Neural cell (in vitro differentiated cells): ENCODE results near the gene RNPEP.

Experiments
- EP300 ChIP-seq: fragments of 450-650 bp; conservative IDR thresholded peaks from 2 replicates; pipeline ENCODE4 v1.6.1; 2014; ENCODE audit warnings: antibody characterized with exemption, mild to moderate bottlenecking, moderate library complexity; ENCODE audit not compliant: poor library complexity, severe bottlenecking
- EZH2 ChIP-seq: fragments of 200-600, 300-800 bp; shearing (Covaris generic), sonication (generic); IDR thresholded peaks from 2 replicates; pipeline ENCODE4 v1.6.1; 2014; ENCODE audit warnings: antibody characterized with exemption, low read length, borderline replicate concordance, mild to moderate bottlenecking; ENCODE audit not compliant: insufficient read depth, poor library complexity, severe bottlenecking
- MXI1 ChIP-seq: fragments of 450-650 bp; conservative IDR thresholded peaks from 2 replicates; pipeline ENCODE4 v1.6.1; 2014; ENCODE audit warnings: antibody characterized with exemption, mild to moderate bottlenecking; ENCODE audit not compliant: poor library complexity, severe bottlenecking
- POLR2AphosphoS5 ChIP-seq: IDR thresholded peaks from 2 replicates; pipeline ENCODE4 v1.6.1; 2012
- RAD21 ChIP-seq: fragments of 450-650 bp; conservative IDR thresholded peaks from 2 replicates; pipeline ENCODE4 v1.6.1; 2014; ENCODE audit warnings: antibody characterized with exemption, mild to moderate bottlenecking, moderate library complexity
- SMC3 ChIP-seq: fragments of 450-650 bp; conservative IDR thresholded peaks from 2 replicates; pipeline ENCODE4 v1.6.1; 2014; ENCODE audit warnings: antibody characterized with exemption, mild to moderate bottlenecking, moderate library complexity; ENCODE audit not compliant: poor library complexity
- TAF1 ChIP-seq: IDR thresholded peaks from 2 replicates; pipeline ENCODE4 v1.6.1; 2012; ENCODE audit warnings: low read depth
- TF ChIP-seq, protein P1 (sequence below): fragments of 450-650 bp; IDR thresholded peaks from 2 replicates; pipeline ENCODE4 v1.5.1; 2014; ENCODE audit warnings: antibody characterized with exemption, mild to moderate bottlenecking, moderate library complexity; ENCODE audit not compliant: poor library complexity, severe bottlenecking
- TF ChIP-seq, protein P2 (sequence below): IDR thresholded peaks from 2 replicates; pipeline ENCODE4 v1.6.1; 2012; ENCODE audit warnings: borderline replicate concordance

DNA sequence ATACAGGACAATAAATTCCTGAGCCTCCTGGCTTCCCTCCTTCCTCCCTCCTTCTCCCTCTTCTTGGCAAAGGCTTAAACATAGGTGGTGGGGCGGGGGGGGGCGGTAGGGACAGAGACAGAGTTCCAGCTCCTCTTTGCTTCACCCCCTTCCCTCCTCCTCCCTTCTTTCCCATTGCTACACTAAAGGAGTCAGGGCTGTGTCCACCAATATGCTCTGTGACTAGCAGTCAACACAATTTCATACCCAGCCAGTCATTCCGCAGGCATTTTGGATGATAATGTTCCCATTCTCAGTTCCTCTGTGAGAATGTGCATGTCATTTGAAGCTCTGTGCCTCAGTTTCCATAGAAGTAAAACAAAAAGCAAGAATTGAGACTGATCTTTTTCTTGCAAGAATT, 37.8 kb upstream of the RNPEP start:
- TF ChIP-seq RAD21 = no peak
- TF ChIP-seq, protein P1, sequence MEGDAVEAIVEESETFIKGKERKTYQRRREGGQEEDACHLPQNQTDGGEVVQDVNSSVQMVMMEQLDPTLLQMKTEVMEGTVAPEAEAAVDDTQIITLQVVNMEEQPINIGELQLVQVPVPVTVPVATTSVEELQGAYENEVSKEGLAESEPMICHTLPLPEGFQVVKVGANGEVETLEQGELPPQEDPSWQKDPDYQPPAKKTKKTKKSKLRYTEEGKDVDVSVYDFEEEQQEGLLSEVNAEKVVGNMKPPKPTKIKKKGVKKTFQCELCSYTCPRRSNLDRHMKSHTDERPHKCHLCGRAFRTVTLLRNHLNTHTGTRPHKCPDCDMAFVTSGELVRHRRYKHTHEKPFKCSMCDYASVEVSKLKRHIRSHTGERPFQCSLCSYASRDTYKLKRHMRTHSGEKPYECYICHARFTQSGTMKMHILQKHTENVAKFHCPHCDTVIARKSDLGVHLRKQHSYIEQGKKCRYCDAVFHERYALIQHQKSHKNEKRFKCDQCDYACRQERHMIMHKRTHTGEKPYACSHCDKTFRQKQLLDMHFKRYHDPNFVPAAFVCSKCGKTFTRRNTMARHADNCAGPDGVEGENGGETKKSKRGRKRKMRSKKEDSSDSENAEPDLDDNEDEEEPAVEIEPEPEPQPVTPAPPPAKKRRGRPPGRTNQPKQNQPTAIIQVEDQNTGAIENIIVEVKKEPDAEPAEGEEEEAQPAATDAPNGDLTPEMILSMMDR = no peak
- no peak for TF ChIP-seq EZH2
- TF ChIP-seq MXI1 = no peak
- TF ChIP-seq TAF1 = no peak
- no peak for TF ChIP-seq SMC3
- TF ChIP-seq, protein P2, sequence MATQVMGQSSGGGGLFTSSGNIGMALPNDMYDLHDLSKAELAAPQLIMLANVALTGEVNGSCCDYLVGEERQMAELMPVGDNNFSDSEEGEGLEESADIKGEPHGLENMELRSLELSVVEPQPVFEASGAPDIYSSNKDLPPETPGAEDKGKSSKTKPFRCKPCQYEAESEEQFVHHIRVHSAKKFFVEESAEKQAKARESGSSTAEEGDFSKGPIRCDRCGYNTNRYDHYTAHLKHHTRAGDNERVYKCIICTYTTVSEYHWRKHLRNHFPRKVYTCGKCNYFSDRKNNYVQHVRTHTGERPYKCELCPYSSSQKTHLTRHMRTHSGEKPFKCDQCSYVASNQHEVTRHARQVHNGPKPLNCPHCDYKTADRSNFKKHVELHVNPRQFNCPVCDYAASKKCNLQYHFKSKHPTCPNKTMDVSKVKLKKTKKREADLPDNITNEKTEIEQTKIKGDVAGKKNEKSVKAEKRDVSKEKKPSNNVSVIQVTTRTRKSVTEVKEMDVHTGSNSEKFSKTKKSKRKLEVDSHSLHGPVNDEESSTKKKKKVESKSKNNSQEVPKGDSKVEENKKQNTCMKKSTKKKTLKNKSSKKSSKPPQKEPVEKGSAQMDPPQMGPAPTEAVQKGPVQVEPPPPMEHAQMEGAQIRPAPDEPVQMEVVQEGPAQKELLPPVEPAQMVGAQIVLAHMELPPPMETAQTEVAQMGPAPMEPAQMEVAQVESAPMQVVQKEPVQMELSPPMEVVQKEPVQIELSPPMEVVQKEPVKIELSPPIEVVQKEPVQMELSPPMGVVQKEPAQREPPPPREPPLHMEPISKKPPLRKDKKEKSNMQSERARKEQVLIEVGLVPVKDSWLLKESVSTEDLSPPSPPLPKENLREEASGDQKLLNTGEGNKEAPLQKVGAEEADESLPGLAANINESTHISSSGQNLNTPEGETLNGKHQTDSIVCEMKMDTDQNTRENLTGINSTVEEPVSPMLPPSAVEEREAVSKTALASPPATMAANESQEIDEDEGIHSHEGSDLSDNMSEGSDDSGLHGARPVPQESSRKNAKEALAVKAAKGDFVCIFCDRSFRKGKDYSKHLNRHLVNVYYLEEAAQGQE = no peak
- no peak for TF ChIP-seq POLR2AphosphoS5
- no peak for TF ChIP-seq EP300
